ENCODE data around the gene TNS3.

Gene TNS3

GRCh38 chr7:47400741-47401206, 181.1 kb downstream of the TNS3 start:
- FAIRE-seq, result no peak

GRCh38 chr7:47400001-47400400, 181.9 kb downstream of the TNS3 start:
- FAIRE-seq, result no peak

GRCh38 chr7:47394751-47395252, 187.1 kb downstream of the TNS3 start:
- FAIRE-seq, result no peak

- FAIRE-seq, result no peak
Measured at GRCh38 chr7:47394216-47394615, 187.7 kb downstream of the TNS3 start.

- FAIRE-seq, result no peak
Measured at GRCh38 chr7:47393406-47393805, 188.5 kb downstream of the TNS3 start.

GRCh38 chr7:47392241-47392759, 189.6 kb downstream of the TNS3 start:
- no peak for FAIRE-seq

GRCh38 chr7:47391726-47392125, 190.2 kb downstream of the TNS3 start:
- FAIRE-seq, result no peak

- no peak for FAIRE-seq
Measured at GRCh38 chr7:47390914-47391313, 191.0 kb downstream of the TNS3 start.

- FAIRE-seq, result no peak
Measured at GRCh38 chr7:47389923-47390630, 191.8 kb downstream of the TNS3 start.

- FAIRE-seq, result no peak
Measured at GRCh38 chr7:47389171-47389922, 192.6 kb downstream of the TNS3 start.

GRCh38 chr7:47387506-47387905, 194.4 kb downstream of the TNS3 start:
- no peak for FAIRE-seq

GRCh38 chr7:47386273-47386835, 195.6 kb downstream of the TNS3 start:
- no peak for FAIRE-seq

GRCh38 chr7:47385536-47386125, 196.3 kb downstream of the TNS3 start:
- FAIRE-seq, result no peak

GRCh38 chr7:47384755-47385535, 197.0 kb downstream of the TNS3 start:
- FAIRE-seq, result no peak

GRCh38 chr7:47383696-47384445, 198.0 kb downstream of the TNS3 start:
- no peak for FAIRE-seq

- no peak for FAIRE-seq
Measured at GRCh38 chr7:47383072-47383471, 198.8 kb downstream of the TNS3 start.

- no peak for FAIRE-seq
Measured at GRCh38 chr7:47382200-47382599, 199.7 kb downstream of the TNS3 start.

GRCh38 chr7:47381134-47381495, 200.8 kb downstream of the TNS3 start:
- no peak for FAIRE-seq

- FAIRE-seq, result no peak
Measured at GRCh38 chr7:47380325-47381133, 201.4 kb downstream of the TNS3 start.

- no peak for FAIRE-seq
Measured at GRCh38 chr7:47379629-47380324, 202.1 kb downstream of the TNS3 start.

All from A204.1 (cell line).